ENCODE results near the gene ARHGEF25.
"Not testable (repeated sequence)": the region's sequence is repeated elsewhere in the genome, so short reads cannot be mapped to it uniquely, and the experiment has no call there.

ARHGEF25 gene

GRCh38 chr12:57616383-57617101, 5.3 kb downstream of the ARHGEF25 start:
- H3K4me3 ChIP-seq (ENCODE audit: insufficient read depth, low read length, poor library complexity, severe bottlenecking): no peak overlapping the region
- H4K20me1 ChIP-seq (ENCODE audit: low read depth, low read length): no peaks in the 10 kb centered on the region
- H3K9ac ChIP-seq (ENCODE audit: low read length): no peak overlapping the region
- H3K36me3 ChIP-seq (ENCODE audit: low read length): no peaks in the 10 kb centered on the region
- H3K4me2 ChIP-seq (ENCODE audit: low read depth, low read length, poor library complexity, severe bottlenecking): no peak overlapping the region
- TF ChIP-seq CTCF (IDR thresholded peaks at IDR 0.05; ENCODE audit: insufficient read depth, low read length, poor library complexity, severe bottlenecking) (no peak), EZH2phosphoT487 (conservative IDR thresholded peaks at IDR 0.05; ENCODE audit: low read length) (no peak)
- no peak overlapping the region for H3K27ac ChIP-seq (ENCODE audit: low read depth, low read length)
- no peaks in the 10 kb centered on the region for H3K9me2 ChIP-seq (replicated peaks; ENCODE audit: insufficient read depth, low read length)
- no peaks in the 10 kb centered on the region for H3K27me3 ChIP-seq (ENCODE audit: low read length)
- H2AFZ ChIP-seq (ENCODE audit: low read depth, low read length, severe bottlenecking): no peak overlapping the region
- H3K79me2 ChIP-seq (ENCODE audit: insufficient read depth, low read length): no peaks in the 10 kb centered on the region
- no peaks in the 10 kb centered on the region for H3F3A ChIP-seq (ENCODE audit: insufficient read depth)
- H3K9me3 ChIP-seq (ENCODE audit: insufficient read depth, low read length): no peaks in the 10 kb centered on the region

- no peaks in the 10 kb centered on the region for H3K36me3 ChIP-seq (ENCODE audit: low read length)
- no peaks in the 10 kb centered on the region for H3K79me2 ChIP-seq (ENCODE audit: insufficient read depth, low read length)
- H3K4me2 ChIP-seq (ENCODE audit: low read depth, low read length, poor library complexity, severe bottlenecking): no peak overlapping the region
- H4K20me1 ChIP-seq (ENCODE audit: low read depth, low read length): no peaks in the 10 kb centered on the region
- H3K9ac ChIP-seq (ENCODE audit: low read length): no peak overlapping the region
- H3K4me3 ChIP-seq (ENCODE audit: insufficient read depth, low read length, poor library complexity, severe bottlenecking): no peak overlapping the region
- no peaks in the 10 kb centered on the region for H3K9me2 ChIP-seq (replicated peaks; ENCODE audit: insufficient read depth, low read length)
- no peaks in the 10 kb centered on the region for H3K27me3 ChIP-seq (ENCODE audit: low read length)
- TF ChIP-seq CTCF (IDR thresholded peaks at IDR 0.05; ENCODE audit: insufficient read depth, low read length, poor library complexity, severe bottlenecking): no peak
- TF ChIP-seq EZH2phosphoT487 (conservative IDR thresholded peaks at IDR 0.05; ENCODE audit: low read length): no peak
- no peak overlapping the region for H2AFZ ChIP-seq (ENCODE audit: low read depth, low read length, severe bottlenecking)
- no peak overlapping the region for H3K27ac ChIP-seq (ENCODE audit: low read depth, low read length)
- H3F3A ChIP-seq (ENCODE audit: insufficient read depth): no peaks in the 10 kb centered on the region
- H3K9me3 ChIP-seq (ENCODE audit: insufficient read depth, low read length): no peaks in the 10 kb centered on the region
Measured at GRCh38 chr12:57617942-57618341, 6.7 kb downstream of the ARHGEF25 start.

GRCh38 chr12:57618431-57618830, 7.2 kb downstream of the ARHGEF25 start:
- H2AFZ ChIP-seq (ENCODE audit: low read depth, low read length, severe bottlenecking); H3K9me2 ChIP-seq (replicated peaks; ENCODE audit: insufficient read depth, low read length); H3K9me3 ChIP-seq (ENCODE audit: insufficient read depth, low read length); H3K79me2 ChIP-seq (ENCODE audit: insufficient read depth, low read length); H3K27ac ChIP-seq (ENCODE audit: low read depth, low read length); H3K9ac ChIP-seq (ENCODE audit: low read length); H3K36me3 ChIP-seq (ENCODE audit: low read length); H3K4me3 ChIP-seq (ENCODE audit: insufficient read depth, low read length, poor library complexity, severe bottlenecking); H3F3A ChIP-seq (ENCODE audit: insufficient read depth); H4K20me1 ChIP-seq (ENCODE audit: low read depth, low read length); H3K27me3 ChIP-seq (ENCODE audit: low read length); H3K4me2 ChIP-seq (ENCODE audit: low read depth, low read length, poor library complexity, severe bottlenecking): not testable (repeated sequence)

GRCh38 chr12:57618966-57619433, 7.8 kb downstream of the ARHGEF25 start:
- Histone ChIP-seq H3K27me3 (ENCODE audit: low read length) (no peaks in the 10 kb centered on the region), H3K4me3 (ENCODE audit: insufficient read depth, low read length, poor library complexity, severe bottlenecking) (no peak overlapping the region), H2AFZ (ENCODE audit: low read depth, low read length, severe bottlenecking) (no peak overlapping the region)

More at GRCh38 chr12:57618966-57619433, 7.8 kb downstream of the ARHGEF25 start:
- H3K4me2 ChIP-seq (ENCODE audit: low read depth, low read length, poor library complexity, severe bottlenecking): no peak overlapping the region
- H3K27ac ChIP-seq (ENCODE audit: low read depth, low read length): no peak overlapping the region
- no peaks in the 10 kb centered on the region for H3K79me2 ChIP-seq (ENCODE audit: insufficient read depth, low read length)
- H3K36me3 ChIP-seq (ENCODE audit: low read length): no peaks in the 10 kb centered on the region
- TF ChIP-seq CTCF (IDR thresholded peaks at IDR 0.05; ENCODE audit: insufficient read depth, low read length, poor library complexity, severe bottlenecking): no peak
- TF ChIP-seq EZH2phosphoT487 (conservative IDR thresholded peaks at IDR 0.05; ENCODE audit: low read length): no peak
- H3K9ac ChIP-seq (ENCODE audit: low read length): no peak overlapping the region
- no peaks in the 10 kb centered on the region for H3K9me3 ChIP-seq (ENCODE audit: insufficient read depth, low read length)
- no peaks in the 10 kb centered on the region for H4K20me1 ChIP-seq (ENCODE audit: low read depth, low read length)
- H3K9me2 ChIP-seq (replicated peaks; ENCODE audit: insufficient read depth, low read length): no peaks in the 10 kb centered on the region
- H3F3A ChIP-seq (ENCODE audit: insufficient read depth): no peaks in the 10 kb centered on the region
